Measurements from ENCODE around the gene TRAP1. TPM values are rescaled to one million over a fixed set of nuclear protein-coding genes. Genes with fewer than 3 reads are reported as not detected.

Gene TRAP1
- total RNA-seq, 2 experiments from 2014 or later, result 68.0 to 75.9 TPM

DNA sequence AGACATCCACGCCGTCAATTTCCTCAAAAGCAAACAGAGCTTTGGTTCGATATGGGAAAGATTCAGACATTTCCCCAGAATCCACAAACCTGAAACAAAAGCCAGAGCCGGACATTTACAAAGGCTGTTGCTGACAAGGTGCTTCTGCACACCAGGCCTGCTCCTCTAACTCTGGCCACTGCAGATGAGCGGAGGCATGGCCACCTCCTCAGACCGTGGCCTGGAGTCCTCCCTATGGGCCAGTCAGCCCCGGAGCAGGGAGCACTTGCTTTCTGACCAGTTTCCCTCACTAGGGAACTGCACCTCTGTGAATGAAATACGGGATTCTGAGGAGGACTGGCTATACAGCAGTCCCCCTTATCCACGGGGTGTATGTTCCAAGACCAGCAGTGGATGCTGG lies 22.3 kb upstream of the TRAP1 start:
- Mint-ChIP-seq H3K4me1 (ENCODE audit: low read depth) (no peaks in the 10 kb centered on the region), H3K9me3 (no peaks in the 10 kb centered on the region), H3K4me3 (no peak overlapping the region), H3K27ac (no peak overlapping the region), H3K27me3 (no peaks in the 10 kb centered on the region), H3K36me3 (ENCODE audit: low read depth) (peaks cover 96% of the 10 kb centered on the region)
- Histone ChIP-seq H3K27me3 (ENCODE audit: control insufficient read depth in 1 of 2, insufficient read depth in 2 of 2, low read length in 2 of 2) (no peaks in the 10 kb centered on the region), H3K4me3 (ENCODE audit: low read length) (no peak overlapping the region), H3K27ac (ENCODE audit: low read depth in 1 of 2, low read length in 2 of 2) (no peak overlapping the region), H3K36me3 (ENCODE audit: insufficient read depth, low read length) (peaks cover 90% of the 10 kb centered on the region), H3K9me3 (ENCODE audit: control insufficient read depth in 1 of 2, insufficient read depth in 1 of 2, low read length in 2 of 2) (no peaks in the 10 kb centered on the region), H3K4me1 (ENCODE audit: insufficient read depth, low read length) (no peaks in the 10 kb centered on the region)
- DNase-seq (no peak), ATAC-seq (ENCODE audit: poor library complexity) (no peak)
- intact Hi-C loops (cut with DNase I, micrococcal nuclease), result loop anchor here in 1 of 2 experiments (5.0 kb wide), 1 partner anchor 52 kb away; no protein-coding TSS in a partner anchor
- POLR2A ChIA-PET, result interaction anchor here (0.9 kb wide), 1 partner anchor 22 kb away, joined by 3 read pairs; the partner anchor contains the start of gene TRAP1
- CTCF ChIA-PET, result interaction anchor here (0.6 kb wide), 1 partner anchor 199 kb away, joined by 3 read pairs; no protein-coding TSS in a partner anchor
- no peak for TF ChIP-seq CTCF (IDR thresholded peaks at IDR 0.05)

DNA sequence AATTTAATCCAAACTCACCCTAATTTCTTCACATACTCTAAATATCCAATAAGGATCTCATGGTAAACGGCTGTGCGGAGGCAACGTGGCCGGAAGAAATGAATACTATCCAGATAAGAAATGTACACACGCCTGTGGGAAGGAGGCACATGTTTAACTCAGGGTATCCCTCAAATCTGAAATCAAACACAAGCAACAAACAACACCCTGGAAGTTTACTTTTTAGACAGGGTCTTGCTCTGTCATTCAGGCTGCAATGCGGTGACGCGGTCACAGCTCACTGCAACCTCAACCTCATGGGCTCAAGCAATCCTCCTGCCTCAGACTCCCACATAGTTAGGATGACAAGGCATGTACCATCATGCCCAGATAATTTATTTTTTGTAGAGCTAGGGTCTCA lies 21.2 kb upstream of the TRAP1 start:
- TF ChIP-seq CTCF (IDR thresholded peaks at IDR 0.05), result no peak
- Histone ChIP-seq H3K9me3 (ENCODE audit: control insufficient read depth in 1 of 2, insufficient read depth in 1 of 2, low read length in 2 of 2) (no peaks in the 10 kb centered on the region), H3K4me3 (ENCODE audit: low read length) (no peak overlapping the region), H3K27me3 (ENCODE audit: control insufficient read depth in 1 of 2, insufficient read depth in 2 of 2, low read length in 2 of 2) (no peaks in the 10 kb centered on the region), H3K27ac (ENCODE audit: low read depth in 1 of 2, low read length in 2 of 2) (no peak overlapping the region), H3K4me1 (ENCODE audit: insufficient read depth, low read length) (no peaks in the 10 kb centered on the region), H3K36me3 (ENCODE audit: insufficient read depth, low read length) (peaks cover 90% of the 10 kb centered on the region)
- H3K27me3 Mint-ChIP-seq, result no peaks in the 10 kb centered on the region
- no peak overlapping the region for H3K4me3 Mint-ChIP-seq
- POLR2A ChIA-PET, result interaction anchor here (0.9 kb wide), 1 partner anchor 21 kb away, joined by 3 read pairs; the partner anchor contains the start of gene TRAP1
- H3K36me3 Mint-ChIP-seq (ENCODE audit: low read depth), result peaks cover 96% of the 10 kb centered on the region
- no peaks in the 10 kb centered on the region for H3K4me1 Mint-ChIP-seq (ENCODE audit: low read depth)
- H3K9me3 Mint-ChIP-seq, result no peaks in the 10 kb centered on the region
- CTCF ChIA-PET, result no interaction called here
- no peak overlapping the region for H3K27ac Mint-ChIP-seq
- no peak for ATAC-seq (ENCODE audit: poor library complexity)
- intact Hi-C loops (cut with DNase I, micrococcal nuclease), result no loop called here
- DNase-seq, result no peak

DNA sequence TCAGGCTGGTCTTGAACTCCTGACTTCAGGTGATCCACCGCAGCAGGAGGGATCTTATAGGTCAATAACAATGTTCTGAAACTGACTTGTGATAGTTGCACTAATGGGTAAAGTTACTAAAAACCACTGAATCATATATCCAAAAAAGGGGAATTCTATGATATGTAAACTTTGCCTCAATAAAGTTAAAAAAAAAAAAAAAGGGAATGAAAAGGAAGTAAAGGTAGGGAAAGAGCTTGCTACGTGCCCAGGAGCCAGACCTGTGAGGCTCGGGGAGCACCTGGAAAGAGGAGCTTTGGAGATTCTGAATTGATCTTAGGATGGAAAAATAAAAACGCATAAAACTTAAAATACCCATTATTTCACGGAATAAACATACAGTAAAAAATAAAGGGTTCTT lies 20.8 kb upstream of the TRAP1 start:
- Histone ChIP-seq H3K9me3 (ENCODE audit: control insufficient read depth in 1 of 2, insufficient read depth in 1 of 2, low read length in 2 of 2) (no peaks in the 10 kb centered on the region), H3K4me1 (ENCODE audit: insufficient read depth, low read length) (no peaks in the 10 kb centered on the region), H3K27me3 (ENCODE audit: control insufficient read depth in 1 of 2, insufficient read depth in 2 of 2, low read length in 2 of 2) (no peaks in the 10 kb centered on the region), H3K36me3 (ENCODE audit: insufficient read depth, low read length) (peaks cover 89% of the 10 kb centered on the region), H3K27ac (ENCODE audit: low read depth in 1 of 2, low read length in 2 of 2) (no peak overlapping the region), H3K4me3 (ENCODE audit: low read length) (no peak overlapping the region)
- Mint-ChIP-seq H3K4me1 (ENCODE audit: low read depth) (no peaks in the 10 kb centered on the region), H3K27me3 (no peaks in the 10 kb centered on the region), H3K36me3 (ENCODE audit: low read depth) (peaks cover 95% of the 10 kb centered on the region), H3K4me3 (no peak overlapping the region), H3K9me3 (no peaks in the 10 kb centered on the region), H3K27ac (no peak overlapping the region)
- TF ChIP-seq CTCF (IDR thresholded peaks at IDR 0.05), result no peak
- ATAC-seq (ENCODE audit: poor library complexity) (no peak), DNase-seq (no peak)
- CTCF ChIA-PET, result no interaction called here
- intact Hi-C loops (cut with DNase I, micrococcal nuclease), result no loop called here
- POLR2A ChIA-PET, result no interaction called here

Data from CD4-positive, alpha-beta T cell (primary cell).